Right kidney (tissue), 1 donor: Measurements from ENCODE around the gene ZFYVE26.
A peak's percentile ranks its signal among the peaks of the same experiment; 100 is the strongest.
"Not testable (repeated sequence)": the region's sequence is repeated elsewhere in the genome, so short reads cannot be mapped to it uniquely, and the experiment has no call there.

Source experiments
- DNase-seq: peaks from one replicate; pipeline ENCODE4 v3.0.0-alpha.2; 2016

Gene ZFYVE26

GRCh38 chr14:67709346-67709745 is 107.0 kb downstream of the ZFYVE26 start:
- not testable (repeated sequence) for DNase-seq

GRCh38 chr14:67705211-67705610 is 111.2 kb downstream of the ZFYVE26 start:
- no peak for DNase-seq

GRCh38 chr14:67704484-67705089 is 111.8 kb downstream of the ZFYVE26 start:
- peak; percentile 26 for DNase-seq

GRCh38 chr14:67703997-67704396 is 112.4 kb downstream of the ZFYVE26 start:
- DNase-seq: no peak

- not testable (repeated sequence) for DNase-seq
Observed at GRCh38 chr14:67701492-67701891, 114.9 kb downstream of the ZFYVE26 start, which contains the start of gene RDH12. TSS of gene RDH12 (plus strand) at chr14:67701886. CDS start at chr14:67722643, 20,757 bp downstream.

GRCh38 chr14:67698179-67698578 is 118.2 kb downstream of the ZFYVE26 start:
- no peak for DNase-seq

- no peak for DNase-seq
Observed at GRCh38 chr14:67697006-67697405, 119.4 kb downstream of the ZFYVE26 start.
